Smooth muscle cell (in vitro differentiated cells): ENCODE measurements around the gene CDC25A. TPM values are rescaled to one million over a fixed set of nuclear protein-coding genes. Genes with fewer than 3 reads are reported as not detected.
A peak's percentile ranks its signal among the peaks of the same experiment; 100 is the strongest.

ENCODE experiments used
- DNase-seq: peaks from one replicate; lab custom pipeline; 2025; ENCODE audit not compliant: unreplicated experiment; lab: John Stamatoyannopoulos, UW
- H2AFZ ChIP-seq: fragments of 200-600 bp; sonication (generic); 2 replicates; pipeline ENCODE4 v1.6.0; 2016; ENCODE audit warnings: antibody characterized with exemption, low read depth, mild to moderate bottlenecking
- H3F3A ChIP-seq: fragments of 200-600 bp; sonication (generic); 2 replicates; pipeline ENCODE4 v1.6.0; 2017; ENCODE audit warnings: antibody characterized with exemption, low read depth
- H3K27ac ChIP-seq: fragments of 200-600 bp; sonication (generic); 2 replicates; pipeline ENCODE4 v1.5.1; 2016; ENCODE audit warnings: low read depth, mild to moderate bottlenecking
- H3K27me3 ChIP-seq: fragments of 200-600 bp; sonication (generic); 2 replicates; pipeline ENCODE4 v1.6.1; 2016; ENCODE audit warnings: low read depth, mild to moderate bottlenecking
- H3K36me3 ChIP-seq: fragments of 200-600 bp; sonication (generic); 2 replicates; pipeline ENCODE4 v1.5.1; 2016; ENCODE audit warnings: low read depth
- H3K4me1 ChIP-seq: fragments of 200-600 bp; sonication (generic); 2 replicates; pipeline ENCODE4 v1.5.1; 2016; ENCODE audit warnings: low read depth
- H3K4me2 ChIP-seq: fragments of 200-600 bp; sonication (generic); 2 replicates; pipeline ENCODE4 v1.6.0; 2016; ENCODE audit warnings: mild to moderate bottlenecking
- H3K4me3 ChIP-seq: fragments of 200-600 bp; sonication (generic); 2 replicates; pipeline ENCODE4 v1.5.1; 2016; ENCODE audit warnings: mild to moderate bottlenecking
- H3K79me2 ChIP-seq: fragments of 200-600 bp; sonication (generic); 2 replicates; pipeline ENCODE4 v1.6.0; 2016; ENCODE audit warnings: low read depth, mild to moderate bottlenecking
- H3K9ac ChIP-seq: fragments of 200-600 bp; sonication (generic); 2 replicates; pipeline ENCODE4 v1.6.0; 2016; ENCODE audit warnings: low read depth
- H3K9me3 ChIP-seq: fragments of 200-600 bp; sonication (generic); replicated peaks from 2 replicates; pipeline ENCODE4 v1.5.1; 2016; ENCODE audit warnings: low read depth
- H4K20me1 ChIP-seq: fragments of 200-600 bp; sonication (generic); 2 replicates; pipeline ENCODE4 v1.6.0; 2016; ENCODE audit warnings: low read depth
- WGBS: methylation state at CpG from one replicate; pipeline ENCODE4 v1.1.7; 2016; ENCODE audit warnings: low lambda C conversion rate; 5-methylcytosine and 5-hydroxymethylcytosine counted together
- polyA plus RNA-seq: library from polyadenylated mRNA; unstranded; fragments of >200 nt; fragmentation: Nextera tagmentation; extraction: Ambion mirVana; gene quantifications from 2 replicates; pipeline ENCODE4 v1.2.1, GENCODE V29; 2016
- total RNA-seq: library from RNA; depleted of rRNA; stranded (reverse); fragments of >200 nt; gene quantifications from 2 replicates; pipeline ENCODE4 v1.2.3, GENCODE V29; 2014
- TF ChIP-seq, protein P1 (sequence below): fragments of 200-600 bp; sonication (generic); IDR thresholded peaks from 2 replicates; pipeline ENCODE4 v1.5.1; 2017; ENCODE audit warnings: borderline replicate concordance, mild to moderate bottlenecking, antibody characterized with exemption; ENCODE audit not compliant: insufficient read depth, poor library complexity, severe bottlenecking

Gene CDC25A
- total and polyA plus RNA-seq, 2 experiments from 2014 or later: 2.5 to 4.2 TPM

DNA sequence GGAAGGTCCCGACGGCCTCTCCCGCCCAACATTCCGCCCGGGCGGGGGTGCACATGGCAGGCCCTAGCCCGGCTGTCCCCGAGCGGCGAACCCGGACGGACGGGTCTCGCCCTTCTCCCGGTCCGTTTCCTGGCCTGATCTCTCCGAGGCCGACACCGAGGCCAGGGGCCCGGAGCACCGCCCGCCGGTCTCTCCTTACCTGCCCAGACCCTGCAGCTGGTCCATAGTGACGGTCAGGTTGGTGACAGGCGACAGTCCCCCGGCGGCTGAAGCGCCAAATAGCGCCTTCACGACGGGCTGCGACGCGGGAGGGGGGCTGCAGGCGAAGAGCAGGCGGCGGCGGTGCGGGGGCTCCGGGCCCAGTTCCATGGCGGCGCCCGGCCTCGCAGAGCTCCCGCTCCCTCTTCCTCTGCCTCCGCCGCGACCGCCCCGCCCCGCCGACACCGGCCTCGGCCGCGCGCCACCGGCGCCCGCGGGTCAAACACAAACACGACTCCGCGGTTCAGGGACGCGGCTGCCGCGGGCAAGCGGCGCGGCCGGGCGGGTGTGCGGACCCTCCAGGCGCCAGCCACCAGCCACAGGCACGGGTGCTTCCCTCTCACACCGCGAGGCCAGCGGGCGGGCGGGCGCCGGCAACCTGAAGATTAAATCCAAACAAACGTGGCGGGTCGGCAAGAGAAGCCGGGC lies 495 bp downstream of the CDC25A start:
- H3K27ac ChIP-seq: no peak overlapping the region
- peaks cover 20% of the 10 kb centered on the region for H3K79me2 ChIP-seq
- H3K36me3 ChIP-seq: no peaks in the 10 kb centered on the region
- 1% methylated on average over 67 of the region's 87 CpGs for WGBS
- peaks cover 5% of the 10 kb centered on the region for H3K4me1 ChIP-seq
- peak overlapping the region; percentile 84 for H3K4me3 ChIP-seq
- TF ChIP-seq, protein P1, sequence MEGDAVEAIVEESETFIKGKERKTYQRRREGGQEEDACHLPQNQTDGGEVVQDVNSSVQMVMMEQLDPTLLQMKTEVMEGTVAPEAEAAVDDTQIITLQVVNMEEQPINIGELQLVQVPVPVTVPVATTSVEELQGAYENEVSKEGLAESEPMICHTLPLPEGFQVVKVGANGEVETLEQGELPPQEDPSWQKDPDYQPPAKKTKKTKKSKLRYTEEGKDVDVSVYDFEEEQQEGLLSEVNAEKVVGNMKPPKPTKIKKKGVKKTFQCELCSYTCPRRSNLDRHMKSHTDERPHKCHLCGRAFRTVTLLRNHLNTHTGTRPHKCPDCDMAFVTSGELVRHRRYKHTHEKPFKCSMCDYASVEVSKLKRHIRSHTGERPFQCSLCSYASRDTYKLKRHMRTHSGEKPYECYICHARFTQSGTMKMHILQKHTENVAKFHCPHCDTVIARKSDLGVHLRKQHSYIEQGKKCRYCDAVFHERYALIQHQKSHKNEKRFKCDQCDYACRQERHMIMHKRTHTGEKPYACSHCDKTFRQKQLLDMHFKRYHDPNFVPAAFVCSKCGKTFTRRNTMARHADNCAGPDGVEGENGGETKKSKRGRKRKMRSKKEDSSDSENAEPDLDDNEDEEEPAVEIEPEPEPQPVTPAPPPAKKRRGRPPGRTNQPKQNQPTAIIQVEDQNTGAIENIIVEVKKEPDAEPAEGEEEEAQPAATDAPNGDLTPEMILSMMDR: no peak
- peak overlapping the region; percentile 67 for H3K9ac ChIP-seq
- no peak for DNase-seq
- peak overlapping the region; percentile 92 for H2AFZ ChIP-seq
- H3K9me3 ChIP-seq: no peaks in the 10 kb centered on the region
- H4K20me1 ChIP-seq: no peaks in the 10 kb centered on the region
- H3F3A ChIP-seq: no peaks in the 10 kb centered on the region
- no peaks in the 10 kb centered on the region for H3K27me3 ChIP-seq
- peak overlapping the region; percentile 97 for H3K4me2 ChIP-seq

DNA sequence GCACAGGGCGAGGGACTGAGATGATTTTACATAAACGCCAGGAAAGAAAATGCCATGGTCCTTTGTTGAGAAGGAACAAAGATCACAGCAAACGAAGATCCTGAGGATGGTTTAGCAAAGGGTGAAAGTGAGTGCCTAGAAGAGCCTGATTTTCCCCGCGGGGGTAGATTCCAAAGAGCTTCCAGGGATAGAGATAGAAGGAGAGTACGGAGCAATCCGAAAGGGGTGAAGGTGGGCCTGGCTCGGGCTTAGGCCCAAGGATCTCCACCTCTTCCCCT lies 977 bp downstream of the CDC25A start:
- Histone ChIP-seq H2AFZ (peak overlapping the region; percentile 92), H4K20me1 (no peaks in the 10 kb centered on the region), H3K36me3 (no peaks in the 10 kb centered on the region), H3K27me3 (no peaks in the 10 kb centered on the region), H3F3A (no peaks in the 10 kb centered on the region), H3K4me2 (peak overlapping the region; percentile 97), H3K4me3 (peak overlapping the region; percentile 84), H3K9me3 (no peaks in the 10 kb centered on the region), H3K4me1 (peaks cover 5% of the 10 kb centered on the region), H3K27ac (no peak overlapping the region), H3K9ac (peak overlapping the region; percentile 67), H3K79me2 (peaks cover 20% of the 10 kb centered on the region)
- TF ChIP-seq, protein P1: no peak
- WGBS: 1% methylated on average over 8 of the region's 8 CpGs
- no peak for DNase-seq

DNA sequence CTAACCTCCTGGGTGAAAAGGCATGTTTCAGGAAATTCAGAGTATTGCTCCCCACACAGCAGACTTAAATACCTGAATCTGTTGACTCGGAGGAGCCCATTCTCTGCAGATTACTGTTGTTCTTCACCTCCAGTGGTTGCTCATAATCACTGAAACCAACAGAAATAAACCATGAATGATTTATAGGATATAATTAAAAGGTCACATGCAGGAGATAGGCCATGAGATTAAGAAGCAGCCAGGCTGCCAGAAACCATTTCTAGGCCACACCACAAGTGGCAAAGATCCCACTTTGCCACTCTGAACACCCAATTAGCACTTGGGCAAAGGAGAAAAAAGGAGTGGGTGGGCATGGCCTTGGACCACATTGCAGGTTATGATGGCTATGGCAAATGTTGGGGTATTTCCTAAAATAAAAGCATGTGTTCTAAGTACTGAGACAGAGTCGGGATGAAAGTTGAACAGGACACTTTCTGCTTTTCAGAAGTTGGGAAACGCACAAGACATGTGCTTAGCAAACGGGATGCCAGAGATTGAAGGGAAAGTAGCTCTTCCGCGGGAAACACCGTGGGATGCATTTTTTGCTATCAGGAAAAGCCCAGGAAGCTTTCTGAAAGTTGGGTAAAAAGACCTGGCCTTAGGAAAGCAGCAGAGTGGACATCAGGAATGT lies 1.5 kb downstream of the CDC25A start:
- Histone ChIP-seq H3K9ac (peak overlapping the region; percentile 67), H3K4me1 (peaks cover 5% of the 10 kb centered on the region), H2AFZ (peak overlapping the region; percentile 92), H3K4me3 (peak overlapping the region; percentile 84), H3K27ac (no peak overlapping the region), H3K36me3 (no peaks in the 10 kb centered on the region), H3K79me2 (peaks cover 20% of the 10 kb centered on the region), H3K9me3 (no peaks in the 10 kb centered on the region), H3K27me3 (no peaks in the 10 kb centered on the region), H3K4me2 (peak overlapping the region; percentile 97), H4K20me1 (no peaks in the 10 kb centered on the region), H3F3A (no peaks in the 10 kb centered on the region)
- 14% methylated on average over 7 of the region's 7 CpGs for WGBS
- DNase-seq: no peak
- TF ChIP-seq, protein P1: no peak
